OCI-LY1 (cell line): ENCODE data around the gene CARF.

Experiments
- H2AFZ ChIP-seq: fragments of 200-600 bp; sonication (generic), shearing (Covaris generic); 2 replicates; pipeline ENCODE4 v1.6.0; 2014; ENCODE audit warnings: antibody characterized with exemption, mild to moderate bottlenecking, low read length
- H3F3A ChIP-seq: fragments of 200-600 bp; sonication (generic), shearing (Covaris generic); 2 replicates; pipeline ENCODE4 v1.6.0; 2014; ENCODE audit warnings: mild to moderate bottlenecking, antibody characterized with exemption, low read length, moderate library complexity; ENCODE audit not compliant: insufficient read depth
- H3K27ac ChIP-seq: fragments of 200-600 bp; sonication (generic); 2 replicates; pipeline ENCODE4 v1.5.1; 2014; ENCODE audit warnings: low read length, mixed run types, mild to moderate bottlenecking, low read depth; ENCODE audit not compliant: poor library complexity, severe bottlenecking
- H3K27me3 ChIP-seq: fragments of 200-600 bp; sonication (generic); 2 replicates; pipeline ENCODE4 v1.6.0; 2014; ENCODE audit warnings: antibody characterized with exemption, mild to moderate bottlenecking, low read length, moderate library complexity; ENCODE audit not compliant: insufficient read depth
- H3K36me3 ChIP-seq: fragments of 200-600 bp; sonication (generic); 2 replicates; pipeline ENCODE4 v1.6.1; 2014; ENCODE audit warnings: mild to moderate bottlenecking, antibody characterized with exemption, low read length, moderate library complexity, mixed read lengths; ENCODE audit not compliant: insufficient read depth
- H3K4me1 ChIP-seq: fragments of 200-600 bp; sonication (generic); 2 replicates; pipeline ENCODE4 v1.5.1; 2014; ENCODE audit warnings: mild to moderate bottlenecking, low read length, moderate library complexity; ENCODE audit not compliant: insufficient read depth, severe bottlenecking
- H3K4me2 ChIP-seq: fragments of 200-600 bp; sonication (generic), shearing (Covaris generic); 2 replicates; pipeline ENCODE4 v1.6.1; 2014; ENCODE audit warnings: low read length
- H3K4me3 ChIP-seq: fragments of 200-600 bp; sonication (generic); 2 replicates; pipeline ENCODE4 v1.5.1; 2014; ENCODE audit warnings: low read length, low read depth, mild to moderate bottlenecking, mixed read lengths; ENCODE audit not compliant: poor library complexity, severe bottlenecking
- H3K79me2 ChIP-seq: fragments of 200-600 bp; shearing (Covaris generic); 2 replicates; pipeline ENCODE4 v1.6.1; 2016; ENCODE audit warnings: mixed run types, low read length, mixed read lengths; ENCODE audit not compliant: insufficient read depth
- H3K9ac ChIP-seq: fragments of 200-600 bp; sonication (generic), shearing (Covaris generic); 2 replicates; pipeline ENCODE4 v1.6.1; 2014; ENCODE audit warnings: mild to moderate bottlenecking, low read length, mixed read lengths
- H3K9me2 ChIP-seq: fragments of 200-600 bp; sonication (generic), shearing (Covaris generic); 2 replicates; pipeline ENCODE4 v1.6.1; 2014; ENCODE audit warnings: low read depth, mild to moderate bottlenecking, low read length, mixed read lengths
- H3K9me3 ChIP-seq: fragments of 200-600 bp; shearing (Covaris generic); 2 replicates; pipeline ENCODE4 v1.6.1; 2014; ENCODE audit warnings: low read length, mixed read lengths
- H4K20me1 ChIP-seq: fragments of 200-600 bp; sonication (generic), shearing (Covaris generic); 2 replicates; pipeline ENCODE4 v1.6.0; 2016; ENCODE audit warnings: mild to moderate bottlenecking, low read length; ENCODE audit not compliant: insufficient read depth
- EZH2 ChIP-seq: fragments of 200-600 bp; sonication (generic), shearing (Covaris generic); IDR thresholded peaks from 2 replicates; pipeline ENCODE4 v1.8.0; 2017; ENCODE audit warnings: borderline replicate concordance, mixed run types, mild to moderate bottlenecking, antibody characterized with exemption, low read length, moderate library complexity, mixed read lengths
- TF ChIP-seq, protein P1 (sequence below): fragments of 200-600 bp; sonication (generic), shearing (Covaris generic); IDR thresholded peaks from 2 replicates; pipeline ENCODE4 v1.5.1; 2017; ENCODE audit warnings: mild to moderate bottlenecking, antibody characterized with exemption, low read length, moderate library complexity, mixed read lengths

CARF gene

DNA sequence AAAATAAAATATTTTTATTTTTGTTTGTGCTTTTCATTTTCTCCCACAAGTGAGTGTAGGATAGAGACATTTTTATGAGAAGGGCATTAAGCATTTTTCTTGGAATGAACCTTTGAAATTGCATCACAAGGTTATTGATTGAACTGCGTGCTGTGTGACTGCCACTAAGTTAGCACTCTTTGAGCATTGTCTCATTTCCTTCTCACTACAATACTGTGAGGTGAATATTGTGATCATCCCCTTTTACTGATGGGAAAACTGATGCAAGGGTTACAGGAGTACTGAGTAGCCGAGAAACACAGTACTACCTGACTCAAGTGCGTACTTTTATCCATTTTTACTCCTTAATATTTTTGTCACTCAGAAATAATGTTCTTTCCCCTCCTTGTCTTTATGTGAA lies 104.6 kb downstream of the CARF start:
- Histone ChIP-seq H2AFZ (no peak overlapping the region), H3K9me2 (no peaks in the 10 kb centered on the region), H4K20me1 (no peaks in the 10 kb centered on the region), H3K4me2 (peak overlapping the region; percentile 45), H3K27me3 (no peaks in the 10 kb centered on the region), H3K9me3 (no peaks in the 10 kb centered on the region), H3F3A (no peaks in the 10 kb centered on the region), H3K4me1 (peaks cover 45% of the 10 kb centered on the region), H3K27ac (no peak overlapping the region), H3K9ac (no peak overlapping the region), H3K4me3 (no peak overlapping the region), H3K36me3 (no peaks in the 10 kb centered on the region), H3K79me2 (no peaks in the 10 kb centered on the region)
- TF ChIP-seq, protein P1, sequence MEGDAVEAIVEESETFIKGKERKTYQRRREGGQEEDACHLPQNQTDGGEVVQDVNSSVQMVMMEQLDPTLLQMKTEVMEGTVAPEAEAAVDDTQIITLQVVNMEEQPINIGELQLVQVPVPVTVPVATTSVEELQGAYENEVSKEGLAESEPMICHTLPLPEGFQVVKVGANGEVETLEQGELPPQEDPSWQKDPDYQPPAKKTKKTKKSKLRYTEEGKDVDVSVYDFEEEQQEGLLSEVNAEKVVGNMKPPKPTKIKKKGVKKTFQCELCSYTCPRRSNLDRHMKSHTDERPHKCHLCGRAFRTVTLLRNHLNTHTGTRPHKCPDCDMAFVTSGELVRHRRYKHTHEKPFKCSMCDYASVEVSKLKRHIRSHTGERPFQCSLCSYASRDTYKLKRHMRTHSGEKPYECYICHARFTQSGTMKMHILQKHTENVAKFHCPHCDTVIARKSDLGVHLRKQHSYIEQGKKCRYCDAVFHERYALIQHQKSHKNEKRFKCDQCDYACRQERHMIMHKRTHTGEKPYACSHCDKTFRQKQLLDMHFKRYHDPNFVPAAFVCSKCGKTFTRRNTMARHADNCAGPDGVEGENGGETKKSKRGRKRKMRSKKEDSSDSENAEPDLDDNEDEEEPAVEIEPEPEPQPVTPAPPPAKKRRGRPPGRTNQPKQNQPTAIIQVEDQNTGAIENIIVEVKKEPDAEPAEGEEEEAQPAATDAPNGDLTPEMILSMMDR, result no peak
- no peak for TF ChIP-seq EZH2

DNA sequence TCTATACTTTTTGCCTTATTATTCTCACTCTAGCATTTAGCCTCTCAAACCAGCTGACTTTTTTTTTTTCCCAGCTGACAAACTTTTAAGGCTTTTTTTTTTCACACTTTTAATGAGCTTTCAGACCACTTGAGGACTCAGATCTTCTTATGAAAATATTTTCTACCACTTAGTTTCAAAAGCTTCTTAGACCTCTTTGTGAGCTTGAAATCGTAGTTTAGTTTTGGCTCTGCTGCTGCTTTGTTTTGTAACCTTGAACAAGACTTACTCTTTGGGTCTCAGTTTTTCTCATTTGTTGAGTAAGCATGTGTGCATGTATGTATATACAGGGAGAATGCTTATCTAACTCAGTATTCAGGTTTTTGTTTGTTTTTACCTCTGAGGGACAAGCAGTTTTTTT lies 106.1 kb downstream of the CARF start:
- Histone ChIP-seq H3K27me3 (no peaks in the 10 kb centered on the region), H3K4me3 (peak overlapping the region; percentile 10), H3K4me1 (peaks cover 45% of the 10 kb centered on the region), H3K79me2 (no peaks in the 10 kb centered on the region), H3F3A (no peaks in the 10 kb centered on the region), H4K20me1 (no peaks in the 10 kb centered on the region), H3K9ac (peak overlapping the region; percentile 1; the same call in 1 of the 2 replicates), H2AFZ (no peak overlapping the region), H3K9me3 (no peaks in the 10 kb centered on the region), H3K9me2 (no peaks in the 10 kb centered on the region), H3K27ac (peak overlapping the region; percentile 3), H3K36me3 (no peaks in the 10 kb centered on the region), H3K4me2 (peak overlapping the region; percentile 48)
- TF ChIP-seq, protein P1, result no peak
- no peak for TF ChIP-seq EZH2

DNA sequence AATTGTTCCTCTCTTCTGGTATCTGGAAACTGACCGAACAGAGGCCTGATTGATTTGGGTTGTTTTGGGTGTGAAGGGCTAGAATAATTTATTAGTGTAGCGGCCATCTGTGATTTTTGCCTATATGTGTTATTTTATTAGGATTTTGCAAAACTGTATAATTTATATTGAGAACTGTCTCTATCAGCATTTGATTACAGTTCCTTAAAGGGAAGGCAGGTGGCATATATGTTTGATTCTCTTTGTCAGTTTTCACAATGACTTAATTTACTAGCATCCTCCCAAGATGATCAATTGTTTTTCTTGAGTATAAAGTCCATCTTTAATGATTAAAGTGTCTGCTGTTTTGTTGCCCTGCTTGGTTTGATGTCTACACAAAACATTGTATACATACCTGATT lies 107.1 kb downstream of the CARF start:
- Histone ChIP-seq H3K79me2 (no peaks in the 10 kb centered on the region), H3K4me3 (no peak overlapping the region), H3K4me2 (peak overlapping the region; percentile 48; the same call in 1 of the 2 replicates)

More for the DNA sequence above, 107.1 kb downstream of the CARF start:
- Histone ChIP-seq H3K4me1 (peaks cover 38% of the 10 kb centered on the region), H3K36me3 (no peaks in the 10 kb centered on the region), H3F3A (no peaks in the 10 kb centered on the region), H3K9me2 (no peaks in the 10 kb centered on the region), H3K9me3 (no peaks in the 10 kb centered on the region), H3K27ac (no peak overlapping the region), H3K9ac (no peak overlapping the region), H2AFZ (no peak overlapping the region), H3K27me3 (no peaks in the 10 kb centered on the region), H4K20me1 (no peaks in the 10 kb centered on the region)
- TF ChIP-seq EZH2, result no peak
- TF ChIP-seq, protein P1, result no peak
